Lung (tissue), 12 donors: Measurements from ENCODE around the gene GJB2. TPM values are rescaled to one million over a fixed set of nuclear protein-coding genes. Genes with fewer than 3 reads are reported as not detected.

Experiments used
- ATAC-seq: fragments of 200-7000 bp; cut with Tn5 transposase; one replicate; pipeline ENCODE4 v1.9.1; 2020; ENCODE audit warnings: moderate number of reproducible peaks; ENCODE audit not compliant: insufficient read depth, low FRiP score
- DNase-seq, 3 donors: peaks; one replicate each; pipeline ENCODE4 v3.0.0-alpha.2; 2013 to 2017
- H3K27ac ChIP-seq, 2 donors: one replicate each; pipeline ENCODE4 v1.5.1; 2013; ENCODE audit warnings: mild to moderate bottlenecking in 2 of 2, moderate library complexity in 2 of 2, control low read depth in 1 of 2, inconsistent platforms in 1 of 2, low read depth in 1 of 2, low read length in 1 of 2
- H3K27me3 ChIP-seq, 3 donors: one replicate each; pipeline ENCODE4 v1.5.1; 2013; ENCODE audit warnings: low read length in 2 of 3; ENCODE audit not compliant: control insufficient read depth in 3 of 3, insufficient read depth in 3 of 3
- H3K36me3 ChIP-seq, 4 donors: one replicate each; pipeline ENCODE4 v1.5.1; 2013; ENCODE audit warnings: low read length in 4 of 4, mild to moderate bottlenecking in 1 of 4, moderate library complexity in 1 of 4; ENCODE audit not compliant: control insufficient read depth in 4 of 4, insufficient read depth in 4 of 4
- H3K4me1 ChIP-seq, 5 donors: one replicate each; pipeline ENCODE4 v1.5.1; 2013; ENCODE audit warnings: low read length in 5 of 5, mild to moderate bottlenecking in 2 of 5, moderate library complexity in 1 of 5; ENCODE audit not compliant: control insufficient read depth in 5 of 5, insufficient read depth in 5 of 5
- H3K4me3 ChIP-seq: one replicate; pipeline ENCODE4 v1.5.1; 2013; ENCODE audit warnings: mild to moderate bottlenecking, control low read depth, moderate library complexity
- H3K9ac ChIP-seq, 2 donors: one replicate each; pipeline ENCODE4 v1.5.1; 2013; ENCODE audit warnings: low read length in 2 of 2, control low read depth in 1 of 2; ENCODE audit not compliant: insufficient read depth in 1 of 2
- H3K9me3 ChIP-seq, 4 donors: one replicate each; pipeline ENCODE4 v1.5.1; 2013; ENCODE audit warnings: low read length in 3 of 4, mild to moderate bottlenecking in 1 of 4, moderate library complexity in 1 of 4; ENCODE audit not compliant: control insufficient read depth in 4 of 4, insufficient read depth in 3 of 4
- WGBS, 2 donors: extraction: QIAGEN DNeasy Blood & Tissue Kit; methylation state at CpG; one replicate each; pipeline ENCODE4 v1.1.7; 2013; 5-methylcytosine and 5-hydroxymethylcytosine counted together
- polyA plus RNA-seq, 2 donors: library from polyadenylated mRNA; stranded (reverse); fragments of 200-250 nt; gene quantifications; one replicate each; pipeline ENCODE4 v1.2.1, GENCODE V29; 2013
- total RNA-seq, 2 donors: library from RNA; depleted of rRNA in 1 of 2; stranded (reverse); fragments of >200 nt in 1 of 2; gene quantifications; one replicate each; pipeline ENCODE4 v1.2.1, GENCODE V29; 2014 to 2021
- TF ChIP-seq, protein P1 (sequence below): IDR thresholded peaks from 2 replicates; pipeline ENCODE4 v1.5.1; 2012; ENCODE audit warnings: mild to moderate bottlenecking; ENCODE audit errors: control extremely low read depth, extremely low read depth
- donor health status: control.
- donor health status: control.
- donor health status: Bipolar disorder and iron deficiency.
- donor health status: healthy.
- donor health status: DM: yes; HTN: yes; CAD: no.

Gene GJB2
- total and polyA plus RNA-seq, 4 donors: 0.71 to 7.2 (median 1.5) TPM

DNA sequence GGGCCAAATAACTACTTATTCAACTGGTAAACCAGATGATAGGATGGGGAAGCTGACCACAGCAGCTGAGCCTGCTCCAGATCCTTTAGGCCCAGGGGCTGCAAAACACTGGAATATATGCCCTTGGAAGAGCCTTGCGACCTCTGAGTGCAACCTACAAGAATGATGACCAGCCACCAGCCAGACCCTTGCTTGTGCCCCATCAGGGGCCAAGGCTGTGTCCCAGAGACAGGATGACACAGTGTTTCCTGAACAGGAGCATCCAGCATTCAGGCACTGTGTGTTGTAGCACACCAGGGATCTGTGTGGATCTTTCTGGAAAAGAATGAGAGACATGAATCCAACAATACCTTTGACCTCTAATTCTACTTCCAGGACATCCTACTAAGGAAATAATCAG is 46.4 kb downstream of the GJB2 start:
- no peak for DNase-seq

DNA sequence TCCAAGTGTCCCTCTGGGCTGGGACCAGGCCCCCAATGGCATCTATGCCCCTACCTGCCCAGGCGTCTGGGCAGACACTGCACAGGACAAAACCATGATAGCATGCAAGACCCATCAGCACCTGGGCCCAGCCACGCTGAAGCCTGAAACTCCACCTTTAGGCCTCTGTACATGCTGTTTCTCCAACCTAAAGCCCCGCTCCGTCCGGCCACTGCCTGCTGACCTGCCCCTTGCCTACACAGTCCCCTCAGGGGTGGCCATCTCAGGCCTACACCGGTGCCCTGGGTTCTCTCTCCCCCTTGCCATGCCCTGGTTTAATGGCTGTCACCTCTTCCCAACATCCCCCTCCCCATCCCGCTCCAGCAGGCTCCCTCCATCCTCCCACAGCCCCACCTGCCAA is 47.2 kb downstream of the GJB2 start:
- no peak for DNase-seq
- H3K4me1 ChIP-seq: peaks cover 0 to 10% (median 3%) of the 10 kb centered on the region in 5 donors
- no peak overlapping the region for H3K9ac ChIP-seq
- H3K9me3 ChIP-seq: peaks cover 0 to 5% (median 0%) of the 10 kb centered on the region in 4 donors
- no peak overlapping the region for H3K4me3 ChIP-seq
- no peak overlapping the region for H3K27ac ChIP-seq
- ATAC-seq: no peak
- H3K27me3 ChIP-seq: peaks cover 0 to 45% (median 36%) of the 10 kb centered on the region in 3 donors
- H3K36me3 ChIP-seq: no peaks in the 10 kb centered on the region
- WGBS, 2 donors: 79 to 85% methylated on average over 7 of the region's 7 CpGs
- TF ChIP-seq, protein P1, sequence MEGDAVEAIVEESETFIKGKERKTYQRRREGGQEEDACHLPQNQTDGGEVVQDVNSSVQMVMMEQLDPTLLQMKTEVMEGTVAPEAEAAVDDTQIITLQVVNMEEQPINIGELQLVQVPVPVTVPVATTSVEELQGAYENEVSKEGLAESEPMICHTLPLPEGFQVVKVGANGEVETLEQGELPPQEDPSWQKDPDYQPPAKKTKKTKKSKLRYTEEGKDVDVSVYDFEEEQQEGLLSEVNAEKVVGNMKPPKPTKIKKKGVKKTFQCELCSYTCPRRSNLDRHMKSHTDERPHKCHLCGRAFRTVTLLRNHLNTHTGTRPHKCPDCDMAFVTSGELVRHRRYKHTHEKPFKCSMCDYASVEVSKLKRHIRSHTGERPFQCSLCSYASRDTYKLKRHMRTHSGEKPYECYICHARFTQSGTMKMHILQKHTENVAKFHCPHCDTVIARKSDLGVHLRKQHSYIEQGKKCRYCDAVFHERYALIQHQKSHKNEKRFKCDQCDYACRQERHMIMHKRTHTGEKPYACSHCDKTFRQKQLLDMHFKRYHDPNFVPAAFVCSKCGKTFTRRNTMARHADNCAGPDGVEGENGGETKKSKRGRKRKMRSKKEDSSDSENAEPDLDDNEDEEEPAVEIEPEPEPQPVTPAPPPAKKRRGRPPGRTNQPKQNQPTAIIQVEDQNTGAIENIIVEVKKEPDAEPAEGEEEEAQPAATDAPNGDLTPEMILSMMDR: no peak

More for the DNA sequence above, 46.4 kb downstream of the GJB2 start:
- ATAC-seq: no peak
- Histone ChIP-seq H3K4me1 (peaks cover 0 to 9% (median 3%) of the 10 kb centered on the region in 5 donors), H3K9me3 (peaks cover 0 to 5% (median 0%) of the 10 kb centered on the region in 4 donors), H3K27me3 (peaks cover 0 to 40% (median 36%) of the 10 kb centered on the region in 3 donors), H3K4me3 (no peak overlapping the region), H3K9ac (no peak overlapping the region), H3K27ac (no peak overlapping the region), H3K36me3 (no peaks in the 10 kb centered on the region)
- TF ChIP-seq, protein P1: no peak
- 87 to 88% methylated on average over 1 of the region's 1 CpG for WGBS, 2 donors

DNA sequence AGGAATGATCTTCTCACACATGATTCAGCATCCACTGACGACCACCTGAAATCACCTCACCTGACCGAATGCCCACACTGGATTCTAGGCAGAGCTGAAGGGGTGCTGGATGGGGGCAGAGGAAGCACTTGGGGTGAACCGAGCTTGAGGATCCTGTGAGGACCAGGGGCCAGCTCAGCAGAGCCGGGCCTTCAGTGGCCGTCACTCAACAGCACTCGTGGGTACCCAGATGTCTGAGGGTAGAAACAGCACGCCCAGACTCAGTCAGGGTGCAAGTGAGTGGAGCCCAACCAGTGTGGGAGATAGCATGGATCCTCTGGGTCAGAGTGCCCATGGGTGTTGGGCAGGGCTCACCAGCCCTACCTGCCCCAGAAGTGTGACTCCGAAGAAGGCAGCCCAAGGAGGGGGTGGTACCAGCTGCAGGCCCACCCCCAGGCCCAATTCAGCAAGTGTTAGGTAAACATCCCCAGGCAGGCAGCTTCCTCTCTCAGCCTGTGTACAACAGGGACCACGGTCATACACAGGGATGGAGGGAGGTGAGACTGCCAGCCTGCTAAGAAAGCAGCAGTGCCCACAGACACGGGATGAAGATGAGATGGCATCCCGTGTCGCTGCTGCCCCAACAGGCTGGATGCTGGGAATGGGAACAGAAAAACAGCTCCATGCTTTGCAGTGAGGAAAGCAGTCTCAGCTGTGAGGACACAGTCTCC is 48.4 kb downstream of the GJB2 start:
- WGBS, 2 donors: 77 to 88% methylated on average over 12 of the region's 12 CpGs
- Histone ChIP-seq H3K4me1 (peaks cover 0 to 10% (median 3%) of the 10 kb centered on the region in 5 donors), H3K9ac (no peak overlapping the region), H3K9me3 (peaks cover 0 to 5% (median 0%) of the 10 kb centered on the region in 4 donors), H3K27ac (no peak overlapping the region), H3K27me3 (peaks cover 0 to 54% (median 36%) of the 10 kb centered on the region in 3 donors), H3K36me3 (no peaks in the 10 kb centered on the region), H3K4me3 (no peak overlapping the region)
- ATAC-seq (no peak), DNase-seq (no peak)
- TF ChIP-seq, protein P1: no peak
